ENCODE data around the gene ANXA2R.

The ANXA2R gene

DNA sequence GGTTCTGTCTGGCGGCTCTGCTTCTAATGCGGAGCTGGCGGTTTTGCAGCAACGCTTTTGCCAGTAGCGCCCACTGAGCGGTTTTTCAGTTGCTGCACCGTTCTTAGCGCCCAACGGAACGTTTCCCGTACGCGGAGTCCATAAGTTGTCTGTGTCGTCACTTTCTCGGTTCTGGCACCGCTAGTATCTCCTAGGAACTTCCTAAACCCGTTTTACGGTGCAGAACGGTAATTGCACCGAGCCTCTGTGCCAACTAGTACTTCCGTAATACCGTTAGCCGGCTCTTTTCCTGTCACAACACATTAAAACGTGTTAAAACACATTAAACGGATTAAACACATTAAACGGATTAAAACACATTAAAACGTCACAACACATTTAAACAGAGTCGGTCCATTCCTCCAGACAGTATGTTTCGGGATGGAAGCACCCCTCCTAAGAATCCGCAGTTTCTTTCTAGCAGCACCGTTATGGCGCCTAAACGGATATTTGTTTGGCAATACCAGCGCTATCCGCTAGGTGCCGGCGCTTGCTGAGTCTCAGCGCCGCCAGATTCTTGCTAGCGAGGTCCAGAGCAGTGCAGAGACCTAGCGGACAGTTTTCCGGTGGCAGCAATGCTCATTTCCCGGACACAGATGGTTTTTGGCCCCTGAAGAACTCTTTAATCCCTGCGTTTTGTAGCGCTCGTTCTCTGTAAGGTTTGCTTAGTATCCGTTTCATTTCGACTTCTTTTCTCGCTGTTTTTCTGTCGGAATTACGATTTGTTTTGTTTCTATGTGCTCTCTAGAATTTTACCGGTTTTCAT, 45.4 kb downstream of the ANXA2R start:
- no peaks in the 10 kb centered on the region for H3K79me2 ChIP-seq (ENCODE audit: control insufficient read depth, low read length)
- H3K9me3 ChIP-seq (ENCODE audit: control insufficient read depth, insufficient read depth, low read length), result no peaks in the 10 kb centered on the region
- H4K20me1 ChIP-seq (ENCODE audit: control insufficient read depth, insufficient read depth, low read depth, low read length), result no peaks in the 10 kb centered on the region
- no peaks in the 10 kb centered on the region for H3K36me3 ChIP-seq (ENCODE audit: control insufficient read depth, low read length)
- H3F3A ChIP-seq (ENCODE audit: control insufficient read depth, insufficient read depth), result no peaks in the 10 kb centered on the region; the same call in 1 of the 2 replicates
- H3K4me2 ChIP-seq (ENCODE audit: low read length), result peak overlapping the region; percentile 85
- H3K27me3 ChIP-seq (ENCODE audit: control insufficient read depth, low read length), result peaks cover 33% of the 10 kb centered on the region
- H3K4me1 ChIP-seq (ENCODE audit: control insufficient read depth, low read length), result peaks cover 28% of the 10 kb centered on the region
- H3K9me2 ChIP-seq (replicated peaks; ENCODE audit: control insufficient read depth, low read length), result no peaks in the 10 kb centered on the region
- peak overlapping the region; percentile 65 for H3K27ac ChIP-seq (ENCODE audit: low read depth, low read length)
- peak overlapping the region; percentile 86 for H3K4me3 ChIP-seq (ENCODE audit: low read length)
- TF ChIP-seq EZH2phosphoT487 (IDR thresholded peaks at IDR 0.05; ENCODE audit: borderline replicate concordance, low read length), result no peak; the same call in 1 of the 2 replicates
- TF ChIP-seq, protein P1, sequence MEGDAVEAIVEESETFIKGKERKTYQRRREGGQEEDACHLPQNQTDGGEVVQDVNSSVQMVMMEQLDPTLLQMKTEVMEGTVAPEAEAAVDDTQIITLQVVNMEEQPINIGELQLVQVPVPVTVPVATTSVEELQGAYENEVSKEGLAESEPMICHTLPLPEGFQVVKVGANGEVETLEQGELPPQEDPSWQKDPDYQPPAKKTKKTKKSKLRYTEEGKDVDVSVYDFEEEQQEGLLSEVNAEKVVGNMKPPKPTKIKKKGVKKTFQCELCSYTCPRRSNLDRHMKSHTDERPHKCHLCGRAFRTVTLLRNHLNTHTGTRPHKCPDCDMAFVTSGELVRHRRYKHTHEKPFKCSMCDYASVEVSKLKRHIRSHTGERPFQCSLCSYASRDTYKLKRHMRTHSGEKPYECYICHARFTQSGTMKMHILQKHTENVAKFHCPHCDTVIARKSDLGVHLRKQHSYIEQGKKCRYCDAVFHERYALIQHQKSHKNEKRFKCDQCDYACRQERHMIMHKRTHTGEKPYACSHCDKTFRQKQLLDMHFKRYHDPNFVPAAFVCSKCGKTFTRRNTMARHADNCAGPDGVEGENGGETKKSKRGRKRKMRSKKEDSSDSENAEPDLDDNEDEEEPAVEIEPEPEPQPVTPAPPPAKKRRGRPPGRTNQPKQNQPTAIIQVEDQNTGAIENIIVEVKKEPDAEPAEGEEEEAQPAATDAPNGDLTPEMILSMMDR (IDR thresholded peaks at IDR 0.05; ENCODE audit: low read depth, low read length, poor library complexity, severe bottlenecking), result peak; percentile 83

DNA sequence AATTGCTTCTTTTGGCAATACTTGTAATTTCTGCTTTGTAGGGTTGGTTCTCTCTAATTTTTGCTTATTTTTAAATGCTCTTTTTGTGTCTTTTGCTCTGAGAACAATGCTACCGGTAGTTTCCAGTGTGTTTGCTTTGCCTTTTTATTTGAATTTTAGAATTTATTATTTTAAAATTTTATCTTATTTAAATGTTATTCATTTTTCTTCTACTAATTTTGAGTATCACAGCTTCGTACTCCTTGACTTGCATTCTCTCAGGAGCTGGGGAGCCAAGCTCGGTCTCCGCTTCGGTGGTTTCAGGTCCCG, 45.9 kb downstream of the ANXA2R start:
- H3K27me3 ChIP-seq (ENCODE audit: control insufficient read depth, low read length), result peaks cover 34% of the 10 kb centered on the region
- no peaks in the 10 kb centered on the region; the same call in 1 of the 2 replicates for H3F3A ChIP-seq (ENCODE audit: control insufficient read depth, insufficient read depth)
- H3K36me3 ChIP-seq (ENCODE audit: control insufficient read depth, low read length), result no peaks in the 10 kb centered on the region
- peak overlapping the region; percentile 86 for H3K4me3 ChIP-seq (ENCODE audit: low read length)
- H3K4me2 ChIP-seq (ENCODE audit: low read length), result peak overlapping the region; percentile 85
- peaks cover 28% of the 10 kb centered on the region for H3K4me1 ChIP-seq (ENCODE audit: control insufficient read depth, low read length)
- H3K9me2 ChIP-seq (replicated peaks; ENCODE audit: control insufficient read depth, low read length), result no peaks in the 10 kb centered on the region
- H3K9me3 ChIP-seq (ENCODE audit: control insufficient read depth, insufficient read depth, low read length), result no peaks in the 10 kb centered on the region; the same call in 1 of the 2 replicates
- peak overlapping the region; percentile 65 for H3K27ac ChIP-seq (ENCODE audit: low read depth, low read length)
- no peaks in the 10 kb centered on the region for H3K79me2 ChIP-seq (ENCODE audit: control insufficient read depth, low read length)
- no peaks in the 10 kb centered on the region for H4K20me1 ChIP-seq (ENCODE audit: control insufficient read depth, insufficient read depth, low read depth, low read length)
- no peak for TF ChIP-seq EZH2phosphoT487 (IDR thresholded peaks at IDR 0.05; ENCODE audit: borderline replicate concordance, low read length)
- TF ChIP-seq, protein P1 (IDR thresholded peaks at IDR 0.05; ENCODE audit: low read depth, low read length, poor library complexity, severe bottlenecking), result no peak

DNA sequence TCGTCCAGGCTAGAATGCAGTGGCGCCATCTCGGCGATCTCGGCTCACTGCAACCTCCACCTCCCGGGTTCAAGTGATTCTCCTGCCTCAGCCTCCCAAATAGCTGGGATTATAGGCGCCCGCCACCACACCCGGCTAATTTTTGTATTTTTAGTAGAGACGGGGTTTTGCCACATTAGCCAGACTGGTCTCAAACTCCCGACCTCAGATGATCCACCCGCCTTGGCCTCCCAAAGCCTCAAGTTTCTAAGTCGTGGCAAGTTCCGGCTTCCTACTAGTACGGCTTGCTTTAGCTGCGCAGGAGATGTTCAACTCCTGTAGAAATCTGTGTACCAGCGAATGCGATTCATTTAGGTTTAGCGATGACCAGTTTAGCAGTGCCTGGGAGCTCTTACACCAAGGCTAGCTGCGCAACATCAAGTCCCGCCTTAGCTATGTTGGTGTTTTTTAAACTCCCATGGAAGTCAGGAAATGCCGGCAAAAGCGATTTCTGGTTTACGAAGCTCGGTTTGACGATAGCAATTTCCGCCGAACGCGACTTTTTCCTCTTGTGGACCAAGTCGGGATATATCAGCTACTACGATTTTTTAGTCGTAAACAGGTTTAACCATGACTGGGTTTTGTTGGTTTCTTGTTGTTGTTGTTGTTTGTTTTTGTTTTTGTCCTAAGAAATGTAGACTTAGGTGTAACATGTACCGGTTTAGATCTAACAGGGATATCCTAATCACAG, 46.4 kb downstream of the ANXA2R start:
- Histone ChIP-seq H3F3A (ENCODE audit: control insufficient read depth, insufficient read depth) (no peaks in the 10 kb centered on the region; the same call in 1 of the 2 replicates), H3K79me2 (ENCODE audit: control insufficient read depth, low read length) (no peaks in the 10 kb centered on the region), H3K4me1 (ENCODE audit: control insufficient read depth, low read length) (peaks cover 28% of the 10 kb centered on the region), H3K4me2 (ENCODE audit: low read length) (peak overlapping the region; percentile 85), H3K27me3 (ENCODE audit: control insufficient read depth, low read length) (peaks cover 38% of the 10 kb centered on the region), H3K4me3 (ENCODE audit: low read length) (peak overlapping the region; percentile 86), H3K9me2 (replicated peaks; ENCODE audit: control insufficient read depth, low read length) (no peaks in the 10 kb centered on the region), H4K20me1 (ENCODE audit: control insufficient read depth, insufficient read depth, low read depth, low read length) (no peaks in the 10 kb centered on the region), H3K36me3 (ENCODE audit: control insufficient read depth, low read length) (no peaks in the 10 kb centered on the region), H3K9me3 (ENCODE audit: control insufficient read depth, insufficient read depth, low read length) (no peaks in the 10 kb centered on the region; the same call in 1 of the 2 replicates), H3K27ac (ENCODE audit: low read depth, low read length) (peak overlapping the region; percentile 65)
- TF ChIP-seq, protein P1 (IDR thresholded peaks at IDR 0.05; ENCODE audit: low read depth, low read length, poor library complexity, severe bottlenecking), result no peak
- TF ChIP-seq EZH2phosphoT487 (IDR thresholded peaks at IDR 0.05; ENCODE audit: borderline replicate concordance, low read length), result no peak; the same call in 1 of the 2 replicates
